Measurements from ENCODE around the gene VIT. TPM values are rescaled to one million over a fixed set of nuclear protein-coding genes. Genes with fewer than 3 reads are reported as not detected.

The VIT gene
- not detected for total RNA-seq

- Mint-ChIP-seq H3K27me3 (peaks cover 11% of the 10 kb centered on the region), H3K27ac (no peak within 1 kb of the TSS), H3K9me3 (no peaks in the 10 kb centered on the region), H3K36me3 (ENCODE audit: low read depth) (no peaks in the 10 kb centered on the region), H3K4me3 (no peak within 1 kb of the TSS), H3K4me1 (no peaks in the 10 kb centered on the region)
- POLR2A ChIA-PET = no interaction called here
- CTCF ChIA-PET = interaction anchor here (0.7 kb wide), 1 partner anchor 1161 kb away, joined by 3 read pairs; no protein-coding TSS in a partner anchor
- DNase-seq = no peak
Observed at GRCh38 chr2:36696533-36696932, at the start of gene VIT. TSS of gene VIT (plus strand) at chr2:36696707. CDS start at chr2:36716371, 19,664 bp downstream.

GRCh38 chr2:36650031-36650829 is 46.3 kb upstream of the VIT start:
- H3K4me1 Mint-ChIP-seq = peaks cover 8% of the 10 kb centered on the region
- peaks cover 9% of the 10 kb centered on the region for H3K27me3 Mint-ChIP-seq
- no peak overlapping the region for H3K27ac Mint-ChIP-seq
- DNase-seq = peak; percentile 27
- no peaks in the 10 kb centered on the region for H3K36me3 Mint-ChIP-seq (ENCODE audit: low read depth)
- no peaks in the 10 kb centered on the region for H3K9me3 Mint-ChIP-seq
- ChIA-PET POLR2A (no interaction called here), CTCF (interaction anchor here (1.1 kb wide), 1 partner anchor 15 kb away, joined by 4 read pairs; no protein-coding TSS in a partner anchor)
- no peak overlapping the region for H3K4me3 Mint-ChIP-seq

GRCh38 chr2:36653155-36653554 is 43.4 kb upstream of the VIT start:
- H3K27ac Mint-ChIP-seq = no peak overlapping the region
- DNase-seq = no peak
- peaks cover 10% of the 10 kb centered on the region for H3K27me3 Mint-ChIP-seq
- no peak overlapping the region for H3K4me3 Mint-ChIP-seq
- ChIA-PET POLR2A (interaction anchor here (0.6 kb wide), 1 partner anchor 670 kb away, joined by 3 read pairs; no protein-coding TSS in a partner anchor), CTCF (interaction anchor here (2.8 kb wide), 1 partner anchor 11 kb away, joined by 8 read pairs; no protein-coding TSS in a partner anchor)
- H3K36me3 Mint-ChIP-seq (ENCODE audit: low read depth) = no peaks in the 10 kb centered on the region
- H3K4me1 Mint-ChIP-seq = peaks cover 8% of the 10 kb centered on the region
- no peaks in the 10 kb centered on the region for H3K9me3 Mint-ChIP-seq

- H3K36me3 Mint-ChIP-seq (ENCODE audit: low read depth) = no peaks in the 10 kb centered on the region
- peaks cover 11% of the 10 kb centered on the region for H3K27me3 Mint-ChIP-seq
- H3K4me3 Mint-ChIP-seq = no peak overlapping the region
- ChIA-PET CTCF (interaction anchor here (2.8 kb wide), 1 partner anchor 10 kb away, joined by 8 read pairs; no protein-coding TSS in a partner anchor), POLR2A (interaction anchor here (0.6 kb wide), 1 partner anchor 669 kb away, joined by 3 read pairs; no protein-coding TSS in a partner anchor)
- no peaks in the 10 kb centered on the region for H3K9me3 Mint-ChIP-seq
- DNase-seq = no peak
- H3K27ac Mint-ChIP-seq = no peak overlapping the region
- peaks cover 8% of the 10 kb centered on the region for H3K4me1 Mint-ChIP-seq
Observed at GRCh38 chr2:36653967-36654694, 42.4 kb upstream of the VIT start.

GRCh38 chr2:36655453-36655852 is 41.1 kb upstream of the VIT start:
- peaks cover 11% of the 10 kb centered on the region for H3K27me3 Mint-ChIP-seq
- H3K4me1 Mint-ChIP-seq = no peaks in the 10 kb centered on the region
- no peak overlapping the region for H3K4me3 Mint-ChIP-seq
- ChIA-PET POLR2A (no interaction called here), CTCF (no interaction called here)
- no peaks in the 10 kb centered on the region for H3K9me3 Mint-ChIP-seq
- H3K27ac Mint-ChIP-seq = no peak overlapping the region
- no peak for DNase-seq
- H3K36me3 Mint-ChIP-seq (ENCODE audit: low read depth) = no peaks in the 10 kb centered on the region

- Mint-ChIP-seq H3K9me3 (no peaks in the 10 kb centered on the region), H3K4me3 (no peak overlapping the region), H3K27me3 (peaks cover 6% of the 10 kb centered on the region), H3K27ac (no peak overlapping the region), H3K4me1 (no peaks in the 10 kb centered on the region), H3K36me3 (ENCODE audit: low read depth) (no peaks in the 10 kb centered on the region)
- POLR2A ChIA-PET = no interaction called here
- DNase-seq = no peak
- CTCF ChIA-PET = no interaction called here
Observed at GRCh38 chr2:36657703-36658102, 38.8 kb upstream of the VIT start.

- Mint-ChIP-seq H3K27me3 (peaks cover 6% of the 10 kb centered on the region), H3K27ac (no peak overlapping the region), H3K4me1 (no peaks in the 10 kb centered on the region), H3K36me3 (ENCODE audit: low read depth) (no peaks in the 10 kb centered on the region), H3K4me3 (no peak overlapping the region), H3K9me3 (no peaks in the 10 kb centered on the region)
- DNase-seq = no peak
- ChIA-PET POLR2A (no interaction called here), CTCF (interaction anchor here (0.9 kb wide), 1 partner anchor 9 kb away, joined by 3 read pairs; no protein-coding TSS in a partner anchor)
Observed at GRCh38 chr2:36658277-36658748, 38.2 kb upstream of the VIT start.

GRCh38 chr2:36659218-36659617 is 37.3 kb upstream of the VIT start:
- H3K36me3 Mint-ChIP-seq (ENCODE audit: low read depth) = no peaks in the 10 kb centered on the region
- H3K4me3 Mint-ChIP-seq = no peak overlapping the region
- ChIA-PET CTCF (no interaction called here), POLR2A (no interaction called here)
- DNase-seq = no peak
- no peaks in the 10 kb centered on the region for H3K4me1 Mint-ChIP-seq
- H3K27ac Mint-ChIP-seq = no peak overlapping the region
- H3K9me3 Mint-ChIP-seq = no peaks in the 10 kb centered on the region
- peaks cover 3% of the 10 kb centered on the region for H3K27me3 Mint-ChIP-seq

GRCh38 chr2:36659872-36660312 is 36.6 kb upstream of the VIT start:
- no peaks in the 10 kb centered on the region for H3K36me3 Mint-ChIP-seq (ENCODE audit: low read depth)
- H3K4me1 Mint-ChIP-seq = no peaks in the 10 kb centered on the region
- DNase-seq = no peak
- no peak overlapping the region for H3K27ac Mint-ChIP-seq
- CTCF ChIA-PET = no interaction called here
- H3K4me3 Mint-ChIP-seq = no peak overlapping the region
- H3K27me3 Mint-ChIP-seq = peaks cover 3% of the 10 kb centered on the region
- no peaks in the 10 kb centered on the region for H3K9me3 Mint-ChIP-seq
- POLR2A ChIA-PET = no interaction called here

- DNase-seq = no peak
- H3K4me3 Mint-ChIP-seq = no peak overlapping the region
- no peaks in the 10 kb centered on the region for H3K9me3 Mint-ChIP-seq
- H3K36me3 Mint-ChIP-seq (ENCODE audit: low read depth) = no peaks in the 10 kb centered on the region
- H3K27me3 Mint-ChIP-seq = peaks cover 9% of the 10 kb centered on the region
- no peak overlapping the region for H3K27ac Mint-ChIP-seq
- H3K4me1 Mint-ChIP-seq = no peaks in the 10 kb centered on the region
- CTCF ChIA-PET = interaction anchor here (0.7 kb wide), 1 partner anchor 442 kb away, joined by 3 read pairs; no protein-coding TSS in a partner anchor
- POLR2A ChIA-PET = no interaction called here
Observed at GRCh38 chr2:36662638-36663037, 33.9 kb upstream of the VIT start.

- no peak for DNase-seq
- no peak overlapping the region for H3K27ac Mint-ChIP-seq
- no peaks in the 10 kb centered on the region for H3K9me3 Mint-ChIP-seq
- no peaks in the 10 kb centered on the region for H3K36me3 Mint-ChIP-seq (ENCODE audit: low read depth)
- ChIA-PET POLR2A (no interaction called here), CTCF (no interaction called here)
- peaks cover 13% of the 10 kb centered on the region for H3K27me3 Mint-ChIP-seq
- no peak overlapping the region for H3K4me3 Mint-ChIP-seq
- H3K4me1 Mint-ChIP-seq = no peaks in the 10 kb centered on the region
Observed at GRCh38 chr2:36663295-36663694, 33.2 kb upstream of the VIT start.

GRCh38 chr2:36663851-36664695 is 32.4 kb upstream of the VIT start:
- no peak for DNase-seq
- H3K9me3 Mint-ChIP-seq = no peaks in the 10 kb centered on the region
- H3K27ac Mint-ChIP-seq = no peak overlapping the region
- H3K4me1 Mint-ChIP-seq = no peaks in the 10 kb centered on the region
- no peaks in the 10 kb centered on the region for H3K36me3 Mint-ChIP-seq (ENCODE audit: low read depth)
- POLR2A ChIA-PET = no interaction called here
- H3K4me3 Mint-ChIP-seq = no peak overlapping the region
- peaks cover 11% of the 10 kb centered on the region for H3K27me3 Mint-ChIP-seq
- CTCF ChIA-PET = interaction anchor here (0.6 to 2.9 kb wide), 9 partner anchors 12 to 561 kb away, joined by 3 to 25 read pairs (median 4); partner anchors contain the start of gene CRIM1
